Liver (tissue), 3 donors: ENCODE measurements around the gene TMEM98.

Source experiments
- TAF1 ChIP-seq: conservative IDR thresholded peaks from 2 replicates; pipeline ENCODE4 v1.6.1; 2016; ENCODE audit warnings: antibody characterized with exemption, mild to moderate bottlenecking
- TF ChIP-seq, protein P1 (sequence below): fragments of 150-350 bp; IDR thresholded peaks from 2 replicates; pipeline ENCODE4 v1.5.1; 2017; ENCODE audit warnings: improper control_type of control experiment, low read depth, low read length; ENCODE audit not compliant: missing input control
- TF ChIP-seq, protein P2 (sequence below): IDR thresholded peaks from 2 replicates; pipeline ENCODE4 v1.6.1; 2016; ENCODE audit warnings: antibody characterized with exemption, mild to moderate bottlenecking
- donor health status: healthy.
- donor health status: healthy.

DNA sequence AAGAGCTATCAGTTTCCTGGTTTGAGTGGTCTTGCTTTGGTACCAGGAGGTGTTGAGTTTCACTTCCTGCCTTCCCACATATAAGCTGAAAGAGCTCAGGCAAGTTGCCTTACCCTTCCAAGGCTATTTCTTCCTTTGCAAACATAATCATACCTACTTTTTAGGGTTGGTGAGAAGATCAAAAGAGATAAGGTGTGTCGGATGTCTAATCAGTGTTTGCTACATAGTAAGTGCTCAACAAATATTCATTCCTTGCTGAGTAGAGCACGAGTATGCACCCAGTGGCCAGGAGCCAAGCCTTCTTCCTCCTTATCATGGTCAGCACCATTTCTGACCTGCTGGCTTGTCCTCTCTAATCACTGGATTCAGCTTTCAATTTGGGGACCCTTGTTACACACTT lies 12.7 kb upstream of the TMEM98 start:
- TF ChIP-seq TAF1, result no peak
- TF ChIP-seq, protein P1, sequence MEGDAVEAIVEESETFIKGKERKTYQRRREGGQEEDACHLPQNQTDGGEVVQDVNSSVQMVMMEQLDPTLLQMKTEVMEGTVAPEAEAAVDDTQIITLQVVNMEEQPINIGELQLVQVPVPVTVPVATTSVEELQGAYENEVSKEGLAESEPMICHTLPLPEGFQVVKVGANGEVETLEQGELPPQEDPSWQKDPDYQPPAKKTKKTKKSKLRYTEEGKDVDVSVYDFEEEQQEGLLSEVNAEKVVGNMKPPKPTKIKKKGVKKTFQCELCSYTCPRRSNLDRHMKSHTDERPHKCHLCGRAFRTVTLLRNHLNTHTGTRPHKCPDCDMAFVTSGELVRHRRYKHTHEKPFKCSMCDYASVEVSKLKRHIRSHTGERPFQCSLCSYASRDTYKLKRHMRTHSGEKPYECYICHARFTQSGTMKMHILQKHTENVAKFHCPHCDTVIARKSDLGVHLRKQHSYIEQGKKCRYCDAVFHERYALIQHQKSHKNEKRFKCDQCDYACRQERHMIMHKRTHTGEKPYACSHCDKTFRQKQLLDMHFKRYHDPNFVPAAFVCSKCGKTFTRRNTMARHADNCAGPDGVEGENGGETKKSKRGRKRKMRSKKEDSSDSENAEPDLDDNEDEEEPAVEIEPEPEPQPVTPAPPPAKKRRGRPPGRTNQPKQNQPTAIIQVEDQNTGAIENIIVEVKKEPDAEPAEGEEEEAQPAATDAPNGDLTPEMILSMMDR, result no peak
- TF ChIP-seq, protein P2, sequence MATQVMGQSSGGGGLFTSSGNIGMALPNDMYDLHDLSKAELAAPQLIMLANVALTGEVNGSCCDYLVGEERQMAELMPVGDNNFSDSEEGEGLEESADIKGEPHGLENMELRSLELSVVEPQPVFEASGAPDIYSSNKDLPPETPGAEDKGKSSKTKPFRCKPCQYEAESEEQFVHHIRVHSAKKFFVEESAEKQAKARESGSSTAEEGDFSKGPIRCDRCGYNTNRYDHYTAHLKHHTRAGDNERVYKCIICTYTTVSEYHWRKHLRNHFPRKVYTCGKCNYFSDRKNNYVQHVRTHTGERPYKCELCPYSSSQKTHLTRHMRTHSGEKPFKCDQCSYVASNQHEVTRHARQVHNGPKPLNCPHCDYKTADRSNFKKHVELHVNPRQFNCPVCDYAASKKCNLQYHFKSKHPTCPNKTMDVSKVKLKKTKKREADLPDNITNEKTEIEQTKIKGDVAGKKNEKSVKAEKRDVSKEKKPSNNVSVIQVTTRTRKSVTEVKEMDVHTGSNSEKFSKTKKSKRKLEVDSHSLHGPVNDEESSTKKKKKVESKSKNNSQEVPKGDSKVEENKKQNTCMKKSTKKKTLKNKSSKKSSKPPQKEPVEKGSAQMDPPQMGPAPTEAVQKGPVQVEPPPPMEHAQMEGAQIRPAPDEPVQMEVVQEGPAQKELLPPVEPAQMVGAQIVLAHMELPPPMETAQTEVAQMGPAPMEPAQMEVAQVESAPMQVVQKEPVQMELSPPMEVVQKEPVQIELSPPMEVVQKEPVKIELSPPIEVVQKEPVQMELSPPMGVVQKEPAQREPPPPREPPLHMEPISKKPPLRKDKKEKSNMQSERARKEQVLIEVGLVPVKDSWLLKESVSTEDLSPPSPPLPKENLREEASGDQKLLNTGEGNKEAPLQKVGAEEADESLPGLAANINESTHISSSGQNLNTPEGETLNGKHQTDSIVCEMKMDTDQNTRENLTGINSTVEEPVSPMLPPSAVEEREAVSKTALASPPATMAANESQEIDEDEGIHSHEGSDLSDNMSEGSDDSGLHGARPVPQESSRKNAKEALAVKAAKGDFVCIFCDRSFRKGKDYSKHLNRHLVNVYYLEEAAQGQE, result no peak
